Lung microvascular endothelial cell (primary cell): ENCODE measurements around the gene KMT2D. TPM values are rescaled to one million over a fixed set of nuclear protein-coding genes. Genes with fewer than 3 reads are reported as not detected.

Experiments
- DNase-seq, 2 donors: peaks; one replicate each; pipeline versions ENCODE4 v3.0.0 to v3.0.0-alpha.2; 2010; ENCODE audit warnings: low read depth in 2 of 2
- total RNA-seq: library from RNA; depleted of rRNA; stranded (reverse); fragments of >200 nt; gene quantifications from 2 replicates; pipeline ENCODE4 v1.2.1, GENCODE V29; 2014

The KMT2D gene
- total RNA-seq, 1 donor from 2014 or later, result 30.2 TPM

DNA sequence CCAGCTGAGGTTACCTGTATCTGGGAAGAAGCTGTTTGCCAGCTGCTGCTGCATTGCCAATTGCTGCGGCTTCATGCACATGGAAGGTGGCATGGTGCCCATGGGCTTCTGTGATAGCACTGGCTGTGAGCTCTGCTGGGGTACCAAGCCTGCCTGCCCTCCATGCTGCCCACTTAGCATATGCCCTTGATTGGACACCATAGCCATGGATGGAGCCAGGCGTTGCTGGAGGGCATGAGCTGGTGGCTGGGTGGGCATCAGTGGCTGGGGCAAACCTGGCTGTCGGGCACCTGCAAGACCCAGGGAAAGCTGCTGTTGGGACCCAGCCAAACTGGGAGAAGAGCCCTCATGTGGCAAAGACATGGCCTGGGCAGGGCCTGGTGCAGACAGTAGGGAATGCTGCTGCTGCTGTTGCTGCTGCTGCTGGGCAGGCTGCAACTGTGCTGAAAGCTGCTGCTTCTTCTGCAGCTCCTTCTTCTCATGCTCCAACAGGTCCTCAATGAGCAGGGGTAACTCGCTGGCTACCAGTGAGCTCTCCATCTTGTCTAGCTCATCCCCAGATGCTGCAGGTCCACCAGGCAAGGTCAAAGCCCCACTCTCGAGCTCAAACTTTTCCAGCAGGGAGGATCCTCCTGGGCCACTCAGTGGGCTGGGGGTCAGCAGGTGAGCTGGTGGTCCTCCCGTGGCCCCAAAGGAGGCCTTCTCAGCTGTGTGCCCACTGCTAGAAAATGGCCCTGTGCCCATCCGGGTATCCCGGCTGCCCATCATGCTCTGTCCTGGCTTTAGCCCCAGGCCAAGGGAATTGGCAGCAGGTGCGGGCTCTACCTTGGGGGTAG is 23.3 kb downstream of the KMT2D start:
- DNase-seq, result no peak

DNA sequence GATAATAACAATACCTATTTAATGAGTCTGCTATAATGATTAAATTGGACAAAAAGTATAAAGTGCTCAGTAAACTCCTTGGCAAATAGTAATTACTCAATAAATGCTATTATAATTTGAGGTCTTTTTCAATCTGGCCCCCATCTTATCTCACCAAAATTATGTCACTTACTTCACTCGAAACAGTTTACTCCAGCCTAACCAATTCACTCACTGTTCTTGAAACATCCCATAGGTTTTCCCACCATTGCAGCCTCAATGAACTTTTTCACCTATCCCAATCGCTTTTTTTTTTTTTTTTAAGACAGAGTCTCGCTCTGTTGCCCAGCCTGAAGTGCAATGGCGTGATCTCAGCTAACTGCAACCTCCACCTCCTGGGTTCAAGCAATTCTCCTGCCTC is 24.6 kb downstream of the KMT2D start:
- no peak for DNase-seq

DNA sequence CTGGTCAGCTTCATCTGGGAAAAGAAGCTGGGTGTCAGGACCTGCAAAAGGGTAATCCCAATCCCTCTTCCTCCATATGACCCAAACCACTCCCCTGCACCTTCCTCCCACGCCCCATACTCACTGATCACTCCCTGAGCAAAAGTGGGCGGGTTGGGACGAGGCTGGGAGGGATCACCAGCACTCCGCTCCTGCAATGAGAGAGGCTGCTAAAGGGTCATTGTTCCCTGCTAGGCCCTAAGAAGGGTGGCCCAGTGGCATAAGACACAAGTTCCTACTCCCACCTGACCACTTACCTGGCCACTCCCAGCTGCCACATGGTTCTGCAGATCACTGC is 26.3 kb downstream of the KMT2D start:
- DNase-seq, result no peak

DNA sequence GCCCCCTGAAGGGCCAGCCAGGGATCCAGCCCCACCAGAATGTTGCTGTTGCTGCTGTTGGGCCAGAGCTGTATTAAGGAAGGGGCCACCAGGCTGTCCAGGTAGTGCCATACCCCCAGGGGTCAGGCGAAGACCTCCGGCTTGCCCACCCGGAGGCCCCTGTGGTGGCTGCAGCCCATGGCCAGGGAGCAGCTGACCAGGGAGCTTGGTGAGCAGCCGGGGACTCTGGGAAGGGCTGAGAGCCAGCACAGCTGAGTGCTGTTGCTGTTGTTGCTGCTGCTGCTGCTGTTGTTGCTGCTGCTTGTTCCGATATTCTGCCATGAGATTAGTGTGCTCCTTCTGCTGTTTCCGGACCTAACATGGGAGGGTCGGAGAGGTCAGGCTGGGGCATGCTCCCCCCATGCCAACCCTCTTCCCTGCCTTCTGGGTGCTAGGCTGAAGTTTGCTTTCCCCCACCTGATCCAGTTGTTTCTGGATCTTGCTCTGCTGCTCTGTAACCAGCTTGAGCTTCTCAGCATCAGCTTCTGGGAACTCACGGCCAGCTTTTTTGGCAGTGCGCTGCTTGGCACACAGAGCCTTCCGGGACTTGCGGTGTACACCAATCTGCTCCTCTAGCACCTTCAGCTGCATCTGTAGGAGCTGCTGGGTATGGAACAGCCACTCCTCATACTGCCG is 26.8 kb downstream of the KMT2D start:
- DNase-seq, result no peak

DNA sequence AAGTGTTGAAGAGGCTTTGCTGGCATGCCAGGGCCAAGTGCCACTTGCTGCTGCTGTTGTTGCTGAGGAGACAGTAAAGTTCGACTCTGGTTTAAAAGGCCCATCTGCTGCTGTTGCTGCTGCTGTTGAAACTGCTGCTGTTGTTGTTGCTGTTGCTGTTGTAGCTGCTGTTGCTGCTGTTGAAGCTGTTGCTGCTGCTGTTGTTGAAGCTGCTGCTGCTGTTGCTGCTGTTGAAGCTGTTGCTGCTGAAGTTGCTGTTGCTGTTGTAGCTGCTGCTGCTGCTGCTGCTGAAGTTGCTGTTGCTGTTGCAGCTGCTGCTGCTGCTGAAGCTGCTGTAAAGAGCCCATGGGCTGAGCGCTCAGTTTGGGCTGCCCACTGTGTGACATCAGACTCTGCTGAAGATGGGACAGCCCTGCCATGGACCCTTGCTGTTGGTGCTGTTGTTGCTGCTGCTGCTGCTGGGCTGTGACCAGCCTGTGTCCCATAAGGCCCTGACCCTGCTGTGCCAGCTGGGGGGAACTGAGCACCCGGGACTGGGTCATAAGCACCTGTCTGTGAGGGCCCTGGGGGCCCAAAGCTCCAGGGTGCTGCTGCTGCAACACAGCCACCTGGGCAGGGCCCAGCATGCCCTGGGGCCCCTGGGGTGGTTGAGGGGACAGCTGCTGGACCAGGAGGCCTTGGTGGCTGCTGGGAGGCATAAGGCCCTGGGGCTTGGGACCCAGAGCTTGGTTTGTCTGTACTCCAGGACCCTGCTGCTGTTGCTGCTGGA is 27.7 kb downstream of the KMT2D start:
- DNase-seq, result no peak

DNA sequence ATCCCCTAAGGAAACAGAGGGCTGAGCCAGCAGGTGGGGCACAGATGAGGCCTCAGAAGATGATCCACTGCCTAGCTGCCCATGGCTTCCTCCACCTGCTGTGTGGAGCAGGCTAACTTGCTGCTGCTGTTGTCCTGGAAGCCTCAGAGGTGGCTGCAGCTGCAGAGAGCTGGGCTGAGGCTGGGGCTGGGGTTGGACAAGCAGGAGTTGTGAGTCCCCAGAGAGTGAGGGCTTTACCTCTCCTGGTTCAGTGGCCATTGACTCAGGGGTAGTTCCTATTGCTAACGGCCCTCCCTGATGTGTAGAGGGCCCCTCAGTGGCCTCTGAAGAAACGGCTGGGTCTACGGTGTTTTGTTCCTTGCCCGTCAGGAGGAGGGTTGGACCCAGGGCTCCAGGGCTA is 28.3 kb downstream of the KMT2D start:
- DNase-seq, result no peak

DNA sequence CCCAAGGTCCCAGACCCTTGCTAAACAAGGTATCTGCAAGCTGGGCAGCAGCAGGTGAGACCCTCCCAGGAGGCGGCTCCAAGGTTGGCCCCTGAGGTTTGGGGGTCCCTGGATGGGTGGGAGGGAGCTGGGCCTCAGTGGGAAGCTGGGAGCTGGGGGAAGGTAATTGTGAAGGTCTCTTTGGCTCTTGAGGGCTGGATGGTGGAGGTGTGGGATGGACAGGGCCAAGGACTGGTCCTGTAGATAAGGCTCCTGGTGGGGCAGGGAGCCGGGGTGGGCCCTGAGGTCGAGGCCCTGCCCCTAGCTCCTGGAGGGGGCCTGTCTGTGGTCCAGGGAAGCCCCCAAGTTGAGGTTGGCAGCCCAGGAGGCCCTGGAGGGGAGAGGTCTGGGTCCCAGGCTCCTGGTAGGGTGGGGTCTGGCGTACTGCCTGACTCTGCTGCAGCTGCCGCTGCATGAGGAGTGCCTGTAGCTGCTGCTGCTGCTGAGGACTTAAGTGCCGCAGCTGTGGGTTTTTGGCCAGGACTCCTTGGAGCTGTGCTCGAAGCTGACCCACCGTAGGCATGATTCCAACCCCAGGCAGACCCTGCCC is 28.9 kb downstream of the KMT2D start:
- DNase-seq, result no peak

DNA sequence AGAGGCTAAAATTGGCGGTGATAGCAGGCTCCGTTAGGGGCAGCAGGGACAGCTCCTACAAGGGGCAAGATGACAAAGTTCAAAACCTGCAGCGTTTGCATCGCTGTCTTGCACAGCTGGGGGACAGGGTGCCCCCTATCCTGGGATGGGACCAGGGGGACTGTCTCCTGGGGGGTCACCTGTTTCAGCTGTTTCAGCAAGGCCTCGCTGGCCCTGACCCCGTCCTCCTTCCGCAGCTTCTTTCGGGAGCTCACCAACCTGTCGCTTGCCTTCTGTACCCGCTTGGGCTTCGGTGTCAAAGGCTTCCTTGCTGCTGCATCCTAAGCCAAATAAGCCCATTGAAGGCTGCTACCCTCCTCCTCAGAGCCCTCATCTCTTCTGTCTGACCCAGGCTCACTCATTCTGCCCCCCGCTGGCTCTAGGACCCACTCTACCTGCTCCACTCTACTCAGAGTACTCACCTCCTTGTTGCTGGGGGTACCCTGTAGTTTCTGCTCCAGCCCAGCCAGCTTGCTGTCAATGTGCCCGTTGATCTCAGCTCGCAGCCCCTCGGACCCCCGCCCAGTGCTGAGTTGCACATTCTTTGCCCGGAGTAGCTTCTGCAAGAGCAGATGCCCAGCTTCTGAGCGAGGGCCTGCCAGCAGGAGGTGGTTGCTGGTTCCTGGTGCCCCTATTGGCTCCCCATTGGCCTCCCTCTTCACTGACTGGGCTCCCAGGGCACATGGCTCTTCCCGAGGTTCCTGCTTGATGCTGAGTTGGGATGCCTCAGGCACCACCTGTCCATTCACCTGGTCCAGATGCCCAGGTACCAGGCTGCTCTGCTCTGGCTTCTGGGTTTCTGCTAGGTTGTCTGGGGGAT is 29.7 kb downstream of the KMT2D start:
- DNase-seq, result no peak

DNA sequence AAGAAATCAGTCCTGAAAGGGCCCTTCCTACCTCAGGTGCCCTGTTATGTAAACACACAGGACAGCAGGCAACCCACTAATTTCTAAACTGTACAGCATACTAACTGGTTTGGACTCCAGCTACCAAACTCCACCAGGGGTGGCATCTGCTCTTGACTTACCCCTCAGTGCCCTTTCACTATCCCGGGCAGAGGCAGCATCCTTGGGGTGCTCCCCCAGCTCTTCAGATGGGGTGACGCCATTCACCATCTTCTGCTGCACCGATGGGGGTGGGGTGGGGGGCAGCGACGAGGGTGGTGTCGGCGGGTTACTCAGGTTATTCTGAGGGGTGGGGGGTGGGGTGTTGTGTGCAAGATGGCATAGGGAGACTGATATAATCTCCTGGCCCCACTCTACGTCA is 30.5 kb downstream of the KMT2D start:
- DNase-seq, result no peak

DNA sequence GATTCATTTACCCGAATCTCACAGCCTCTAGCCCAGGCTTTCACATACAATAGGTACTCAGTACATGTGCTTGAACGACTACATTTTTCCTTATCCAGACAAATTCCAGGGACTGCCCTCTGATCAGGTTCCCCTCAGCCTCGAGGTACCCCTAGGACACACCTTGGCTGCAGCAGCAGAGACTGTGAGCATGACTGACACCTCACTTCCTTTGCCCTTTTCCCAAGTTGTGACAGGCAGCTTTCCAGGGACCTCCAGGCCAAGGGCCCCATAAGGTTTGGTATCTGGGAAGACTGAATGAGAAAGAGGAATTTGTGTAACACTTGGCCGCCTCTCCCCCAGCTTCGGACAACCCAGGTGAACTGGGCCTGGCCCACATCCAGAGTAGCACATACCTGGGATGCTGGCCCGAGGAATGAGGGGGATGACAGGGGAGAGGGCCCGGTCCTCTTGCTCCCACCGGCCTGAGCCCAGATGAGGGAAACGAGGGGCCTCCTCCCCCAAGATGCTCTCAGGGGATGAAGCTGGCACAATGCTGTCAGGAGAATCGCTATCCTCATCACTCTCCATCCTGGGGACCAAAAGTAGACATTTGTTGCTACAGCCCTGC is 31.8 kb downstream of the KMT2D start:
- DNase-seq, result no peak

DNA sequence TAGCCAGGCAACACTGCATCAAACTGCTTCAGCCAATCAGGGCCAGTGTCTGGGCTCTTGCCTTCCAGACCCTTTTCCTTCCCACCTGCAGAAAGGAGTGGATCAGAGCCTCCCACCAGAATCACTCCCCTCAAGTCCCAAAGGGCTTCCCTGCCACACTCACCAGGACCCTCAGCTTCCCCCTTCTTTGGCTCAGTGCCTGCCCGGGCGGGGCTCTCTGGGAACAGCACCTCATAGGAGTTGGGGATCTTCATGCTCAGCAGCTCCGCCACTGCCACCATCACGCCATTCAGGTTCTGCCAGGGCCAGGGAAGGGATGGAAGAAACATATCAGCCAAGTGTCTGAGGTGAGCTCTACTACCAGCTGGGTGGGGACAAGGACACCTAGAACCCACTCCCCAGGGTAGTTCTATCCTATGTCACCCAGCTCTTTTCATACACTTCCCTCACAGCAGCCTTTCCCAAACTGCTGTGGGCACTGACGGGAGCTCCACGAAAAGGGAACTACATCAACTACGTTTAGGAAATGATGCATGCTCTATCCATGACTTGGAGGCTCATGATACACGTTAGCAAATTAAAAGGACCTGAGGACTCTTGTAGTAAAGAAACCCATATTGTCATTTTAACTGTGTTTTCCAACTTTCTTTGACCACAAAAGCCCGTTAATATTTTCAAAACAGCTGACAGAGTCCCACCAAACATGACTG is 32.6 kb downstream of the KMT2D start:
- no peak for DNase-seq

DNA sequence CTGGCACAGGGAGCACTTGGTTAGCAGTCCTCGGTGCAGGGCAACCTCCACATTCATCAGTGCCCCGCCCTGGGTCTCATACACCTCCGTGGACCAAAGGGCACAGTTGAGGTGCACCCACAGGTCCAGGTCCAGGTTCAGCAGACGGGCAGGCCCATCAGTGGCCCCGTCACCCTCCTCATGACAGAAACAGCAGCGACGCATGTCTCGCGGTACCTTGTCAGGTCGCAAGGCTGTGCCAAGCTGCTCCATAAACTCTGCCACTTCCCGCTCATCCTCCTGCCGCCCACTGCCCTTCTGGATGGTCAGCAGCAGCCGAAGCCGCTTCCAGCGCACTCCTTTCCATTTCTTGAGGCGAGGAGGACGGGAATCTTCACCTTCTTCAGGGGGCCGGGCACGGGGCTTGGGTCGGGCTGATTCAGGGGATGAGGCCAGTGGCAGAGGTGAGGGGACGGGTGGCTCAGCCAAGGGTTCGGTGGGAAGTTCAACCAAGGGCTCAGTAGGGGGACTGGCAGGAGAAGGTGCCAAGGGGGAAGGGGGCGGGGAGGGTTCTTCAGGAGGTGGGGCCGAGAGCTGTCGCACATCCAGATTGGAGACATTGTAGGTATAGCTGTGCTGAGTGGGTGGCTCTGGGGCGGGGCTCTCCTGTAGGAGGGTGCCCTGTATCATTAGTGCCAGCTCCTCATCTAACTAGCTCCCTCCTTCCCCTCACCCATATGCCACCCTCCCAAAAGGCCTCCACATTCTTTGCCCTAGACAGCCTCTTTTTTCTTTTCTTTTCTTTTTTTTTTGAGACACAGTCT is 33.7 kb downstream of the KMT2D start:
- no peak for DNase-seq

DNA sequence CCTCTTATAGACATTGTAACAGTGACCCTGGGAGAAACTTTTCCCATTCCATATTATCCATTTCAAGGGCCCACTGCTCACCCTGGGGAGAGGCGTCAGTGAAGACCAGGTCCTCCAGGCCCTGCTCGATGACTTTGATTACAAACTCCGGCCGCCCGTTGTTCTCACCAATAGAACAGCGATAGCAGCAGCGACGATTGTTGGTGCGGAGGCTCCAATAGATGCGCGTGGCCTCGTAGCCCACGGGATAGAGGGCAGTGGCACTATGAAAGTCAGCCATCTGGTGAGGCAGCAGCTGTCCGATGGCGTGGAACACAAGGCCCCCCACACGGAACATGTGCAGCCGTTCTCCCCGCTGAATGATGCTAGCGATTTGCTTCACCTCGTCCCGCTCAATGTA is 34.5 kb downstream of the KMT2D start:
- no peak for DNase-seq

DNA sequence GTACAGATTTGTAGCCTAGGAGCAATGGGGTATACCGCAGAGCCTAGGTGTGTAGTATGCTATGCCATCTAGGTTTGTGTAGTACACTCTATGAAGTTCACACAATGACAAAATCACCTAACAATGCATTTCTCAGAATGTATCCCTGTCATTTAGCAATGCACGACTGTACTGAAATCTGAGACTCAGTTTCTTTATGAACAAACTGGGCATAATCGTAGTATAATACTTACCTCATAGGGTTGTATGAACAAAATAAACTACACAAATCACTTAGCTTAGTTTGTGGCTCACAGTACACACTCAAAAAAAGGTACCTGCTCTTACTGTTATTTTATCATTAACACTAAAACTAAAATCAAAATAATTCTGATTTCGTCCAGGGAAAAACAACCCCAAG is 35.1 kb downstream of the KMT2D start:
- DNase-seq, result no peak

DNA sequence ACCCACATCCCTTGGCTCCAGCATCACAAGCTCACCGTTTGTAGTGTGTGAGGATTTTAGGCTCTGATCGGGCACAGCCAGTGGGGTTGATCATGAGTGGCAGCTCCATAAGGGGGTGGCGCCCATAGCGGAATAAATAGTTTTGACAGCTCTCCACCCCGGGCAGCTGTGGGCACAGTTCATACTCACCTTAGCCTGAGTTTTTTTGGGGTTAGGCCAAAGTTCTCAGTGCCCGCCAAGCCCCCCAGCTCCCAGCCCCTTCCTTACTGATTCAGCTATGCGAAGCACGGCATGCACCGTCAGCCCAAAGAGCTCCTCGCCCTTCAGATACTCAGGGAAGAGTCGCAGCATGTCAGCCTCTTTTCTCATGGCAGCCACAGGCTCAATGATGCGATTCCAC is 36.1 kb downstream of the KMT2D start:
- DNase-seq, result no peak

DNA sequence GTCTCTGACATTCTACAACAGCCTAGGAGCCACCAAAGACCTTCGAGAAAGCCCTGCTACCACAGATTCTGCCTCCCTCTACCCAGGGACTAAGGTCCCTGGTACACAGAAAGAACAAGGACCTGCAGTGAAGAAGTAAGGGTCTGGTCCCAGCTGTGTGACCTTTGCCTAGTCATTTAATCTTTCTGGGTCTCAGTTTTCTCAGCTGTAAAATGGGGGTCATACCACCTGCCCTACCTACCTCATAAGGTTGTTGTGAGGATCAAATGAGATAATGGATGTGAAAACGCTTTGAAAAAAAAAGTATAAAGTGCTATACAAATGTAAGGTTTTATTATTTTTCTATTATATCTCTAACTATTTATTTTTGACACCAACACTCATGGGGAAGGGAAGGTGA is 36.8 kb downstream of the KMT2D start:
- no peak for DNase-seq

DNA sequence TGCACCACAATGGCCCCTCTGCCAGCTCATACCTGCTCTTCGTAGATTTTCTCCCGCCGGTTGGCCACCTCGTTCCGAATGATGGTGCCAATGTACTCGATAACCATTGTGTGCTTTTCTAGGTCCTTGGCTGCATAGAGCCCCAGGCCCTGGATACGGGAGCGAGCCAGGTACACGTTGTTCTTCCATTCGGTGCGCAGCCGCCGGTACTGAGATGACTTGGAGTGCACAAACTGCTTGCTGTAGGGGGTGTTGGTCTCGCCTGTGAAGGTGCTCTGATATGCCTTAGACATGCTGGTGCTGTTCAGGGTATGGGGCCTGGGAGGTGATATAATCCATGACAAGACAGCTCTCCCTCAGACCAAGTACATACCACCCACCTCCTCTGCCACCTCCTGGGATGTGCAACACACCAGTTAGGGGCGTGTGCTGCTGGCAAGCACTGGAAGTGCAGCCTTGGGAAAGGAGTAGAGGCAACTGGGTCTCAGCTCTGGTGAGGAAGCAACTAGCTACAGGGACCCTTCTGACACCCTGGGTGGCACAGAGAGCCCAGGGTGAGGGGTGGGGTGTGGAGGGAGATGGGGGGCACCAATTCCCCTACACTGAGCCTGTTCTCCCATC is 37.9 kb downstream of the KMT2D start:
- no peak for DNase-seq

DNA sequence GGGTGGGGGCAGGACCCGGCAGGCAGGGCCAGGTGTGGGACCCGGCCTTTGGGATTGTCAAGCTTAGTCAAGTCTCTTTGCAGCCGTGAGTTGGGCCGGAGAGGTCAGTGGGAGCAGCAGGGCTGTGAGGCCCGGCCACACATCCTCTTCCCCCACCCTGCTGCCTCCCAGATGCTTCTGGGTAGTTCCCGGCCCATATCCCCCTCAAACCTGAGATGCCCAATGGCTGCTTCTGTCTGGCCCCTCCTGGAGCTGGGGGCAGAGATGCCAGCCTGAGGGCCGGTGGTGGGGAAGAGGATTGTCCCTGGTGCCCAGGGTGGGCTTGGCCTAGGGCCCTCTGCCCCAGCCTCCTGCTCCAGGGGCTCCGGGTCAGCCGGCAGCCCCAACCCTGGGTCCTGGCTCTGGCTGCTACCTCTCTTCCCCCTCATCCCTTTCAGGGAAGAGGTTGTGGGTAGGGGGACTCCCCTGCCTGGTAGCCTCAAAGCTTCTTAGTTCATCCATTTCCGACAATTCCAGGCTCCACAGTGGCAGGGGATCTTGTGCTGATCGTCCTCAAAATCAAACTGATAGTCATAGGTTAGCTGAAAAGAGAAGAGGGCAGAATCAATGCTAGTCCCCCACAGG is 39.2 kb downstream of the KMT2D start:
- DNase-seq, result no peak
